GM12878 (cell line): Measurements from ENCODE around the gene DPAGT1. TPM values are rescaled to one million over a fixed set of nuclear protein-coding genes. Genes with fewer than 3 reads are reported as not detected.

Experiments
- CEBPZ ChIP-seq: fragments of 150-350 bp; IDR thresholded peaks from 2 replicates; pipeline ENCODE4 v1.6.1; 2016; ENCODE audit warnings: low read depth, low read length
- E2F4 ChIP-seq: IDR thresholded peaks from 2 replicates; pipeline ENCODE4 v1.6.1; 2012; ENCODE audit warnings: low read depth, low read length, improper control_type of control experiment
- ETV6 ChIP-seq, 2 experiments: fragments of 450-650 bp in 1 of 2; IDR thresholded peaks in 1 of 2; conservative IDR thresholded peaks in 1 of 2; 2 replicates each; pipeline ENCODE4 v1.6.1; 2014; ENCODE audit warnings: antibody characterized with exemption in 1 of 2, borderline replicate concordance in 1 of 2, low read depth in 1 of 2, mild to moderate bottlenecking in 1 of 2, moderate library complexity in 1 of 2
- GABPA ChIP-seq: IDR thresholded peaks from 2 replicates; pipeline ENCODE4 v1.6.1; 2014; ENCODE audit warnings: antibody characterized with exemption, low read depth, mild to moderate bottlenecking, inconsistent platforms
- HDAC6 ChIP-seq: fragments of 200-600 bp; sonication (generic); IDR thresholded peaks from one replicate; pipeline ENCODE4 v1.8.0; 2017; ENCODE audit warnings: antibody characterized with exemption; ENCODE audit not compliant: unreplicated experiment
- MEF2A ChIP-seq: IDR thresholded peaks from 2 replicates; pipeline ENCODE4 v1.6.1; 2011; ENCODE audit warnings: low read depth, mild to moderate bottlenecking, low read length, moderate library complexity; ENCODE audit not compliant: insufficient read depth
- NFYA ChIP-seq: IDR thresholded peaks from 2 replicates; pipeline ENCODE4 v1.6.1; 2011; ENCODE audit warnings: low read depth, mild to moderate bottlenecking, low read length, improper control_type of control experiment, borderline replicate concordance
- NR2C1 ChIP-seq: fragments of 450-650 bp; IDR thresholded peaks from 2 replicates; pipeline ENCODE4 v1.6.1; 2017; ENCODE audit warnings: antibody characterized with exemption, mild to moderate bottlenecking, moderate library complexity
- PBX3 ChIP-seq: IDR thresholded peaks from 2 replicates; pipeline ENCODE4 v1.6.1; 2011; ENCODE audit warnings: mild to moderate bottlenecking, low read depth, low read length, moderate library complexity; ENCODE audit not compliant: insufficient replicate concordance
- POLR2A ChIP-seq: IDR thresholded peaks from 2 replicates; pipeline ENCODE4 v1.6.1; 2011; ENCODE audit warnings: low read depth, mild to moderate bottlenecking, low read length
- RCOR1 ChIP-seq: conservative IDR thresholded peaks from 2 replicates; pipeline ENCODE4 v1.6.1; 2012; ENCODE audit warnings: low read depth, low read length, improper control_type of control experiment
- SMARCA5 ChIP-seq: fragments of 450-650 bp; IDR thresholded peaks from 2 replicates; pipeline ENCODE4 v1.6.1; 2017; ENCODE audit warnings: mild to moderate bottlenecking
- STAT3 ChIP-seq: IDR thresholded peaks from 2 replicates; pipeline ENCODE4 v1.6.1; 2011; ENCODE audit warnings: low read depth, low read length, improper control_type of control experiment
- TBL1XR1 ChIP-seq: IDR thresholded peaks from 2 replicates; pipeline ENCODE4 v1.6.1; 2012; ENCODE audit warnings: low read depth, low read length, improper control_type of control experiment
- USF2 ChIP-seq: IDR thresholded peaks from 2 replicates; pipeline ENCODE4 v1.6.1; 2011; ENCODE audit warnings: low read depth, low read length, improper control_type of control experiment, borderline replicate concordance
- YY1 ChIP-seq: IDR thresholded peaks from 2 replicates; pipeline ENCODE4 v1.6.1; 2011; ENCODE audit warnings: low read depth, mild to moderate bottlenecking, low read length
- ZNF687 ChIP-seq: fragments of 450-650 bp; IDR thresholded peaks from 2 replicates; pipeline ENCODE4 v1.6.1; 2017; ENCODE audit warnings: mild to moderate bottlenecking, moderate library complexity
- ZZZ3 ChIP-seq: IDR thresholded peaks from 2 replicates; pipeline ENCODE4 v1.6.1; 2011; ENCODE audit warnings: low read depth; ENCODE audit not compliant: control insufficient read depth, insufficient read length
- polyA plus RNA-seq, 11 experiments: library from polyadenylated mRNA; depleted of rRNA in 4 of 11; unstranded in 6 of 11; stranded (reverse) in 5 of 11; fragments of >200 nt; fragmentation: Nextera tagmentation in 4 of 11; fragmentation: Illumina TruSeq in 1 of 11; extraction: Ambion mirVana in 4 of 11; extraction: Trizol in 1 of 11; gene quantifications; 1 replicate in 1 of 11; 2 replicates in 10 of 11; pipeline versions ENCODE4 v1.2.1 to v1.2.3, GENCODE V29; 2011 to 2016; ENCODE audit warnings: inconsistent platforms in 2 of 11, missing spikeins in 2 of 11, low read depth in 1 of 11
- total RNA-seq, 4 experiments: library from RNA; depleted of rRNA in 3 of 4; stranded (reverse); fragments of >200 nt in 3 of 4; fragmentation: Illumina TruSeq in 1 of 4; extraction: Trizol in 1 of 4; gene quantifications; 2 replicates each; pipeline versions ENCODE4 v1.2.1 to v1.2.3, GENCODE V29; 2013 to 2021

Gene DPAGT1
- total and polyA plus RNA-seq, 10 of the 15 experiments (the other 5 are each of a cell fraction or from before 2014, with no cell fraction given) = 20.5 to 95.6 (median 54.3) TPM

GRCh38 chr11:119084663-119085436, 16.8 kb downstream of the DPAGT1 start, which contains the start of gene HMBS (continued):
- TF ChIP-seq E2F4 (peak; percentile 84), STAT3 (no peak), HDAC6 (no peak), YY1 (0 out of 2 replicates have a peak, but pooled peaks have one; percentile 12), SMARCA5 (no peak), ZNF687 (0 out of 2 replicates have a peak, but pooled peaks have one; percentile 54), GABPA (peak; percentile 82), PBX3 (peak; percentile 6), RCOR1 (no peak), MEF2A (no peak), POLR2A (peak; percentile 89), CEBPZ (no peak), NR2C1 (no peak; the same call in 1 of the 2 replicates), ZZZ3 (no peak), USF2 (peak; percentile 9; the same call in 1 of the 2 replicates), ETV6 (conservative IDR thresholded peaks at IDR 0.05 in 1 of 2, IDR thresholded peaks at IDR 0.05 in 1 of 2; ENCODE audit: borderline replicate concordance in 1 of 2, low read depth in 1 of 2) (no peak), TBL1XR1 (no peak), NFYA (no peak; the same call in 1 of the 2 replicates)
